Neural cell (in vitro differentiated cells): ENCODE data around the gene APMAP.

Experiments used
- EP300 ChIP-seq: fragments of 450-650 bp; conservative IDR thresholded peaks from 2 replicates; pipeline ENCODE4 v1.6.1; 2014; ENCODE audit warnings: antibody characterized with exemption, mild to moderate bottlenecking, moderate library complexity; ENCODE audit not compliant: poor library complexity, severe bottlenecking
- EZH2 ChIP-seq: fragments of 200-600, 300-800 bp; shearing (Covaris generic), sonication (generic); IDR thresholded peaks from 2 replicates; pipeline ENCODE4 v1.6.1; 2014; ENCODE audit warnings: antibody characterized with exemption, low read length, borderline replicate concordance, mild to moderate bottlenecking; ENCODE audit not compliant: insufficient read depth, poor library complexity, severe bottlenecking
- RAD21 ChIP-seq: fragments of 450-650 bp; conservative IDR thresholded peaks from 2 replicates; pipeline ENCODE4 v1.6.1; 2014; ENCODE audit warnings: antibody characterized with exemption, mild to moderate bottlenecking, moderate library complexity
- TF ChIP-seq, protein P1 (sequence below): fragments of 450-650 bp; IDR thresholded peaks from 2 replicates; pipeline ENCODE4 v1.5.1; 2014; ENCODE audit warnings: antibody characterized with exemption, mild to moderate bottlenecking, moderate library complexity; ENCODE audit not compliant: poor library complexity, severe bottlenecking

DNA sequence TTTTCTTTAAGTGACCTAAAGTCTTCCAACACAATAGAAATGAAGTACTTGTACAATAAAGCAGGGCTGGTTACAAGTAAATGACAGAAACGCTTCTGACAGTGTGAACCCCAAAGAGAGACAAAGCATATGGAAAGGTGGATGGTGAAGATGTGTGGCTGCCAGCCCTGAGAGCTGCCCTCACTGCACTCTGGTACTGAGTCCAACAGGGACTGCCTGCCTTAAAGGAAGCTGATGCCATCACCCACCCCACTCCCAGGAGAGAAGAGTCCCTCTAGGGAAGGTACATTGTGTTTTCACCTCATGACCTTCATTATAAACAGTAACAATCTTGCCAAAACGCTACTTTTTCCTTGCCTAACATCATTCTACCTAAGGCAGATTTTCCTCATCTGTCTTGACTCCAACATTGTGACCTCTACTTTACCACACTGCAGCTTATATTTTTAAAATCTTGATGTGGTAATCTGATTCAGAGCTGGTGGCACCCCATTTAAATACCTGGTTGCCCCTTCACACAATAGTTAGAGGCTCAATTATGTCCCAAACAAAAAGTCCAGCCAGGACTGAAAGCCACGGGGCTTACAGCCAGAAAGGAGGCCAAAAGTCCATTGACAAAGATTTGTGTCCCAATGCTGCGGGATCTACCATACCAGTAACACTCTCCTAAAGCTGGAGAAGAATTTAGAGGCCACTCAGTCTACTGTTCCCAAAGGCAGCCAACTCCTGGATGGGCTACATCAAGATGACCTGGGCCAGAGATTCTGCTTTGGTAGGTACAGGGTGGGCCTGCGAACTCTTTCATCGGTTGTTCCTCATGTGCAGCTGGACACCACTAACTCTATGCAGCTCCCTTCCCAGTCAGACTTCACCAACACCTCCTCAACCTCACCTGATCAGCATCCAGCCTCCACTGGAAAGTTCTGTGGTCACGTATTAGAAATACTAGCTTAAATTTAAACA, 4.4 kb downstream of the APMAP start:
- TF ChIP-seq, protein P1, sequence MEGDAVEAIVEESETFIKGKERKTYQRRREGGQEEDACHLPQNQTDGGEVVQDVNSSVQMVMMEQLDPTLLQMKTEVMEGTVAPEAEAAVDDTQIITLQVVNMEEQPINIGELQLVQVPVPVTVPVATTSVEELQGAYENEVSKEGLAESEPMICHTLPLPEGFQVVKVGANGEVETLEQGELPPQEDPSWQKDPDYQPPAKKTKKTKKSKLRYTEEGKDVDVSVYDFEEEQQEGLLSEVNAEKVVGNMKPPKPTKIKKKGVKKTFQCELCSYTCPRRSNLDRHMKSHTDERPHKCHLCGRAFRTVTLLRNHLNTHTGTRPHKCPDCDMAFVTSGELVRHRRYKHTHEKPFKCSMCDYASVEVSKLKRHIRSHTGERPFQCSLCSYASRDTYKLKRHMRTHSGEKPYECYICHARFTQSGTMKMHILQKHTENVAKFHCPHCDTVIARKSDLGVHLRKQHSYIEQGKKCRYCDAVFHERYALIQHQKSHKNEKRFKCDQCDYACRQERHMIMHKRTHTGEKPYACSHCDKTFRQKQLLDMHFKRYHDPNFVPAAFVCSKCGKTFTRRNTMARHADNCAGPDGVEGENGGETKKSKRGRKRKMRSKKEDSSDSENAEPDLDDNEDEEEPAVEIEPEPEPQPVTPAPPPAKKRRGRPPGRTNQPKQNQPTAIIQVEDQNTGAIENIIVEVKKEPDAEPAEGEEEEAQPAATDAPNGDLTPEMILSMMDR, result no peak
- no peak for TF ChIP-seq EP300
- no peak for TF ChIP-seq EZH2
- TF ChIP-seq RAD21, result no peak
